GM19463 (cell line): ENCODE results near the gene ERCC6L2.

Experiments used
- ATAC-seq: cut with Tn5 transposase; IDR thresholded peaks from one replicate; pipeline ENCODE4 v1.9.1; 2021; ENCODE audit warnings: mild to moderate bottlenecking, moderate library complexity; ENCODE audit not compliant: unreplicated experiment

The ERCC6L2 gene

DNA sequence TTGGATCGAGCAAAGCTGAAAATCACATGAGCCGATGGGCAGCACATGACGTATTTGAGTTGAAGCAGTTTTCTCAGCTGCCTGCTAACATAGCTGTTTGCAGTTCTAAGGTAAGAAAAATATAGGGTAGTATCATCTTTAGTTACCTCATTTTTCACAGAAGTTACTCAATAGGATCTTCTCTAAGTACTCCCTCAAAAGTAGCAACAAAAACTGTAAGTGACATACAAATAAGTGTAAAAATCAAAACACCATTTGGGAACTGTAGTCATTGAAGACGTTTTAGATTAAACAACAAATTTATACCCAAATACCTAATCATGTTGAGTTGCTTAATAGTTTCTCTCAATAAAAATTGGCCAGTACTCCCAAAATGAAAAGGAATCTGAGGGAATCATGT lies 102.6 kb downstream of the ERCC6L2 start:
- ATAC-seq: no peak

DNA sequence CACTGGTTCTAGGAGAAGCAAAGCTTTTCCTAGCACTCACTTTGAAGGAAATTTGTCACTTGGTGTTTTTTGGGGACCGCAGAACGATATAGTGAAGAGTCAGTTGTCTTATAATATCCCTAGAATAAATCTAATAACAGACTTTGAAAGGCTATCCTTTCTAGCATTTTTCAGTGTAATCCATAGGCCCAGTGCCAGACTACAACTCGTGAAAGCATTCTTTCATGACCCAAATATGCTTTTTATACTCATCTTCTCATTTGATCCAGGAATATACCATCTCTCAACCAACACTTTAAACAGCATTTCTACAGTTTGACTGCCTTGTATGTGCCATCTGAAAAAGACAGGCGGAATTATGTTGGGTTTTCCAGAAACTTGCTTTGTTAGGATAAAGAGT lies 104.0 kb downstream of the ERCC6L2 start:
- no peak for ATAC-seq

- no peak for ATAC-seq
Measured at GRCh38 chr9:95980262-95981125, 105.0 kb downstream of the ERCC6L2 start.

DNA sequence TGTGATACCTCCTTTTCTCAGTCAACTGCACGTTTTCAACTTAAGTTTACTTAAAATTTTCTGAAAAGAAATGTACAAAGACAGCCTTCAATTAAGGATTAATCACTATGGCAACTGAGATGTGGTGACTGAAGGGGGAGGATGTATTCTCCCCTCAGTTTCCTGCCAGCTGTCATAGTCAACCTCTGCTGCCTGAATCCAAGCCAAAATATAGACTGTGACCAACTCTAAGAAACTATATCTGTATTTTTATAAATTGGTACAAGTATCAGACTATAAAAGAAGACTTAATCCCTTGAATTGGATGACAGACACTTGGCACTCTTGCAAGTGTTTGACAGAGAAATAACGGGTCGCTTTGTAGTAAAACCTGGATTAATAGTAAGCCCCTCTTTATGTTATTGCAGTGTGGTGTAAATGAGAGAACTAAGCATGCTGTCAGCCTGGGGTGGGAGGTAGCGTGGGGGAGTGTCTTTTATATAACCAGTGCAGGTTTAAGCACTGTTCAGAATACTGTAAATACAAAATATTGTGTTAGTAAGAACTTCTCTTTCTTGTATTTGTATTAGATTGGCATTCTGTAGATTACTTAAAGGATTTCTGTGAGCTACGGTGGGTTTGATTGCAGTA lies 106.4 kb downstream of the ERCC6L2 start:
- no peak for ATAC-seq

- no peak for ATAC-seq
Measured at GRCh38 chr9:95985440-95986055, 110.1 kb downstream of the ERCC6L2 start.

DNA sequence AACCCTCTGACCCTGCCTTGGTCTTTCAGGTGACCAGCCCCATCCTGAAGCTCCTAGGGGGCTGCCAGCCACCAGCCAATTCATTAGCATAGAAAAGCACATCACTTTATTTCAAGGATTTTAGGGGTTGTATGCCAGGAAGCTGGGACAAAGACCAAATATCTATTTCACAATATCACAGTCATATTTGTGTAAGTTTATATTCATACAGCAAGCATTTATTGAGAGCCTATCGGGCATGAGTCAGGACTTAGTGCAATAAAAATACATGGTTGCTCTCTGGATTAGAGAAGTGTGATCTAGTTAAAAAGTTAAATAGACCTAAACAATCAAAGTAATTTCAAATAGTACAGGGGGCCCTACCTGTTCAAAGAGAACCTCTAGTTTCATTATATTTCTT lies 113.8 kb downstream of the ERCC6L2 start:
- no peak for ATAC-seq

GRCh38 chr9:95991326-95991725 lies 115.8 kb downstream of the ERCC6L2 start:
- no peak for ATAC-seq

- no peak for ATAC-seq
Measured at GRCh38 chr9:95992536-95992935, 117.0 kb downstream of the ERCC6L2 start.

- ATAC-seq: no peak
Measured at GRCh38 chr9:95993337-95993736, 117.8 kb downstream of the ERCC6L2 start.

GRCh38 chr9:95999390-95999789 lies 123.9 kb downstream of the ERCC6L2 start:
- ATAC-seq: no peak

DNA sequence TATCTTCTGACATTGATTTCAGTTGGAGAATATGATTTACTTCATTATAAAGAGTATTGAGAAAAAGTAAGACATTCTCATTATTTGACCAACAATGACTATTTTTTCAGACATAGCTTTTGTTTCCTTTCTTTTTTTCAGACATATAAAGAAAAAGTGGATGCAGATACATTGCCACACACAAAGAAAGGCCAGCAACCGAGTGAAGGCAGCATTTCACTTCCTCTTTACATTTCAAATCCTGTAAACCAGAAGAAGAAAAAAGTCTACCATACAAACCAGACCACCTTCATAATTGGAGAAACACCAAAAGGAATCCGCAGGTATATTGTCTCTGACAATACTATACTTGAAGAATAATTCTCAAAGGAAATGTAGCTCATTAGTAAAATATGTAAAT lies 128.9 kb downstream of the ERCC6L2 start:
- no peak for ATAC-seq

DNA sequence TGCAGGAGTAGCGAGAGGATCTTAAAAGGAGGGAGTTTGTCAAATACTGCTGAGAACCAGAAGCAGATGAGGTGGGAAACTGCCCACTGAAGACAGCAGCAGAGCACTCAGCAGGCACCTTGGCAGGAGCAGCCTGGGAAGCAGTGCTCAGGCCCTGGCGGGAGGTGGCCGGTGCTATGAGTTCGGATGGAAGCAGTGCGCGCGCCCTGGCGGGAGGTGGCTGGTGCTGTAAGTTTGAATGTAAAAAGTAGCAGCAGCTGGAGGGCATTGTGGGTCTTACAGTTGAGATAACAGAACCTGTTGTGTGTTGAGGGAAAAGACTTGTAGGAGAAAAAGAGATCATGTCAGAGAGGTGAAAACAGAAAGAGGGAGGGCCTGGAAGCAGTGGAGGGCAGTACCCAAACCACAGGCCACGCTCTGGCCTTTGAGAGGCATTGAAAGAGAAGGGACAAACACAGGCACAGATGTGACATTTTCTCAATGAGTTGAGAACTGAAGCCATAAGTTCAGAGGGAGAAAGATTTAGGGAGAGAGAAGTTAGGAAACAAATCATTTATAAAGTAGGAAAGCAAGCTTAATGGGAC lies 130.9 kb downstream of the ERCC6L2 start:
- no peak for ATAC-seq

- no peak for ATAC-seq
Measured at GRCh38 chr9:96006961-96007360, 131.5 kb downstream of the ERCC6L2 start.

- ATAC-seq: no peak
Measured at GRCh38 chr9:96008502-96009222, 133.2 kb downstream of the ERCC6L2 start.

GRCh38 chr9:96009223-96009602 lies 133.7 kb downstream of the ERCC6L2 start:
- ATAC-seq: no peak

GRCh38 chr9:96009690-96010472 lies 134.4 kb downstream of the ERCC6L2 start:
- ATAC-seq: no peak

DNA sequence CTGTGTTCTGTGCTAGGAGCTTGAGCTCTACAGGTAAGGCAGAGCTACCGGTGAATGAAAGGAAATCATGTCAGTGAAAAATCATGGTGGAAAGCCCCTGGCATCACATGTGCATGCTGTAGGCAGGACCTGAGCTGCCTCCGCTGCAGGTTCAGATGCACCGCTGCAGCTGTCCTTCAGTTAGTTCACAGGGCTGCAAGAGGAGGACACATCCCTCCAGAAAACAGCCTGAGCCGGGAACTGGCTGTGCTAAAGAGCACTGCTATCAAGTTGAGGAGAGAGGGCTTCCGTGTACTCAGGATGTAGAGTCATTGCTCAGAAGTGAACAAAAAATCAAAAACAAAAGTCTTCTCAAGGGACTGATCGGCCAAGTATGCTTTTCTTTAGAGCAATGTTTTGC lies 138.6 kb downstream of the ERCC6L2 start:
- ATAC-seq: no peak

- ATAC-seq: peak; percentile 65
Measured at GRCh38 chr9:96015876-96016686, 140.6 kb downstream of the ERCC6L2 start.
